Testis (tissue), 2 donors: ENCODE data around the gene TRAPPC10.

ENCODE experiments used
- CTCF ChIP-seq, 3 experiments: fragments of 450-650 bp in 2 of 3; fragments of 200-600 bp in 1 of 3; sonication (generic) in 1 of 3; IDR thresholded peaks; one replicate each; pipeline ENCODE4 v1.5.1; 2016 to 2019; ENCODE audit warnings: antibody characterized with exemption in 3 of 3, mild to moderate bottlenecking in 2 of 3, moderate library complexity in 1 of 3
- POLR2A ChIP-seq: fragments of 450-650 bp; IDR thresholded peaks from one replicate; pipeline ENCODE4 v1.6.1; 2017; ENCODE audit warnings: antibody characterized with exemption, mild to moderate bottlenecking, moderate library complexity

- no peak for TF ChIP-seq CTCF (IDR thresholded peaks at IDR 0.05)
- no peak for TF ChIP-seq POLR2A
Observed at GRCh38 chr21:43991447-43991991, 20.6 kb upstream of the TRAPPC10 start.
